ENCODE measurements around the gene ANKRD55.

DNA sequence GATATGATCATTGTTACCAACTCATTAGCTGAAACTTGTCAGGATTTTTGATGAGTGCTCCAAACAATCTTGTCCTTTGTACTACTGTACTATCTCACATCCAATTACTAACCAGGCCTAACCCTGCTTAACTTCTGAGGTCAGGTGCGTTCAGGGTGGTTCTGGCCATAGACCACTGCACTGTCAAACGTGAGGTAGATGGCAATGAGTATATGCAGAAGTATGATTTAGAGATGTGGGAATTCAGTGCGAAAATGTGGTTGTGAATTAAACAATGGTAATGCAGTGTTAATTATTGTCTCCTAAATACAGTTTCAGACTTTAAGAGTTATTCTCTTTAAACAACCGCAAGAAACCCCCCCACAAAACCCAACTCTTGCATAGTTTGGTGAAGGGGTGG, 86.5 kb downstream of the ANKRD55 start:
- TF ChIP-seq EP300 (IDR thresholded peaks at IDR 0.05), result no peak
- TF ChIP-seq, protein P1, sequence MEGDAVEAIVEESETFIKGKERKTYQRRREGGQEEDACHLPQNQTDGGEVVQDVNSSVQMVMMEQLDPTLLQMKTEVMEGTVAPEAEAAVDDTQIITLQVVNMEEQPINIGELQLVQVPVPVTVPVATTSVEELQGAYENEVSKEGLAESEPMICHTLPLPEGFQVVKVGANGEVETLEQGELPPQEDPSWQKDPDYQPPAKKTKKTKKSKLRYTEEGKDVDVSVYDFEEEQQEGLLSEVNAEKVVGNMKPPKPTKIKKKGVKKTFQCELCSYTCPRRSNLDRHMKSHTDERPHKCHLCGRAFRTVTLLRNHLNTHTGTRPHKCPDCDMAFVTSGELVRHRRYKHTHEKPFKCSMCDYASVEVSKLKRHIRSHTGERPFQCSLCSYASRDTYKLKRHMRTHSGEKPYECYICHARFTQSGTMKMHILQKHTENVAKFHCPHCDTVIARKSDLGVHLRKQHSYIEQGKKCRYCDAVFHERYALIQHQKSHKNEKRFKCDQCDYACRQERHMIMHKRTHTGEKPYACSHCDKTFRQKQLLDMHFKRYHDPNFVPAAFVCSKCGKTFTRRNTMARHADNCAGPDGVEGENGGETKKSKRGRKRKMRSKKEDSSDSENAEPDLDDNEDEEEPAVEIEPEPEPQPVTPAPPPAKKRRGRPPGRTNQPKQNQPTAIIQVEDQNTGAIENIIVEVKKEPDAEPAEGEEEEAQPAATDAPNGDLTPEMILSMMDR (IDR thresholded peaks at IDR 0.05), result no peak
